Astrocyte (in vitro differentiated cells and primary cell): Measurements from ENCODE around the gene SLC6A3.

ENCODE experiments used
- CTCF ChIP-seq: IDR thresholded peaks from 2 replicates; pipeline ENCODE4 v1.5.1; 2011; ENCODE audit warnings: low read depth, mild to moderate bottlenecking, inconsistent platforms, low read length, moderate library complexity; ENCODE audit not compliant: insufficient read depth
- EZH2 ChIP-seq: IDR thresholded peaks from 2 replicates; pipeline ENCODE4 v1.6.1; 2012; ENCODE audit warnings: mild to moderate bottlenecking, low read length, inconsistent platforms; ENCODE audit not compliant: insufficient read depth

GRCh38 chr5:1446602-1447343 is 1.5 kb upstream of the SLC6A3 start:
- TF ChIP-seq CTCF (no peak), EZH2 (no peak)
